Measurements from ENCODE around the gene CENATAC. TPM values are rescaled to one million over a fixed set of nuclear protein-coding genes. Genes with fewer than 3 reads are reported as not detected.

Gene CENATAC
- total and polyA plus RNA-seq, 9 of the 15 experiments (the other 6 are each of a cell fraction or from before 2014, with no cell fraction given), result 2.4 to 25.5 (median 13.7) TPM

GRCh38 chr11:118980191-118980881 is 17.6 kb upstream of the CENATAC start (continued):
- TF ChIP-seq ZNF395 (CRISPR knock-in tag; IDR thresholded peaks at IDR 0.05), result peak; percentile 79; the same call in 1 of the 2 replicates
- no peak for TF ChIP-seq KDM2B (CRISPR knock-in tag; IDR thresholded peaks at IDR 0.05)
- TF ChIP-seq MCM3 (IDR thresholded peaks at IDR 0.05), result no peak
- TF ChIP-seq POLR2AphosphoS2 (IDR thresholded peaks at IDR 0.05; ENCODE audit: low read length), result no peak
- peak; percentile 17 to 81; a peak in 1 of 4 replicates for TF ChIP-seq TEAD1 (CRISPR knock-in tag; IDR thresholded peaks at IDR 0.05)
- TF ChIP-seq SMARCA4 (IDR thresholded peaks at IDR 0.05), result peak; percentile 66; the same call in 1 of the 2 replicates
- TF ChIP-seq MECOM (CRISPR knock-in tag; IDR thresholded peaks at IDR 0.05), result peak; percentile 30; the same call in 1 of the 2 replicates
- no peak for TF ChIP-seq RBBP5 (IDR thresholded peaks at IDR 0.05; ENCODE audit: borderline replicate concordance, insufficient read depth, low read length, poor library complexity, severe bottlenecking)
- peak; percentile 67 for TF ChIP-seq SOX6 (IDR thresholded peaks at IDR 0.05)
- peak in 1 of 3 experiments; percentile 94; a peak in 2 of 6 replicates for TF ChIP-seq ZBTB11 (CRISPR knock-in tag; IDR thresholded peaks at IDR 0.05)
- TF ChIP-seq MLLT1 (IDR thresholded peaks at IDR 0.05), result no peak
- TF ChIP-seq ZBTB1 (CRISPR knock-in tag; IDR thresholded peaks at IDR 0.05; ENCODE audit: borderline replicate concordance, low read depth), result no peak; the same call in 1 of the 2 replicates
- TF ChIP-seq CEBPG (CRISPR knock-in tag; IDR thresholded peaks at IDR 0.05), result no peak
- no peak for TF ChIP-seq CEBPG (tag; conservative IDR thresholded peaks at IDR 0.05 in 1 of 2, IDR thresholded peaks at IDR 0.05 in 1 of 2)
- TF ChIP-seq PPARD (CRISPR knock-in tag; IDR thresholded peaks at IDR 0.05), result no peak
- no peak for TF ChIP-seq ZMIZ1 (IDR thresholded peaks at IDR 0.05; ENCODE audit: low read depth in 2 of 2, low read length in 2 of 2)
- peak; percentile 76 for TF ChIP-seq POLR2A (conservative IDR thresholded peaks at IDR 0.05)
